ENCODE measurements around the gene GPANK1.

GPANK1 gene

GRCh38 chr6:31662124-31662723, 2.6 kb downstream of the GPANK1 start:
- no peak for DNase-seq (ENCODE audit: low read depth)

DNA sequence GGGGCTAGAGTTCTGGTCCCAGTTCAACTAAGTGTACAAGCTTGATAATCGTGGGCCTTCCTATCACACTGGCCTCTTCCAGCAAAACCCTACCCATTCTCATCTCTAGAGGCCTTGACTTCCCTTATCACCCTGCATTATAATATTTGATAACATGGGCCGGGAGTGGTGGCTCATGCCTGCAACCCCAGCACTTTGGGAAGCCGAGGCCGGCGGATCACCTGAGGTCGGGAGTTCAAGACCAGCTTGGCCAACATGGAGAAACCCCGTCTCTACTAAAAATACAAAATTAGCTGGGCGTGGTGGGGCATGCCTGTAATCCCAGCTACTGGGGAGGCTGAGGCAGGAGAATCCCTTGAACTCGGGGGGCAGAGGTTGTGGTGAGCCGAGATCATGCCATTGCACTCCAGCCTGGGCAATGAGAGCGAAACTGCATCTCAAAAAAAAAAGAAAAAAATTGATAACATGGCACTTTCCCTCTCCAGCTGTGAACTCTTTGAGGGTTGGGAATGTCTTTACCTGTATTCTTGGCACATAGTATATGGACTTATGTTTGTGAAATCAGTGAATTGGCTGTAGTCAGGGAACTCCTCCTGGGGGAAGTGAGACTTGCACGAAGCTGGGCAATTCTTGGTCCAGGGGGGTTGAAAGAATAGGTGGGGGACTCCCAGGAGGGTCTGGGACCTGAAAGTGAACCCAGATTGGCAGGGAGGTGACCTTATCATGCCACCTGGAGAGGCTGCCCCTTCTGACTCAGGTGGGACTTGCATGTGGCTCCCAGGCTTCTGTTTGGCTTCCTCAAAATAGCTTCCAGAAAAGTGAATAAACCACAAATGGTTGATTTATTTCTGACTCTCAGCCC, 3.3 kb downstream of the GPANK1 start:
- no peak for DNase-seq (ENCODE audit: low read depth)

GRCh38 chr6:31660381-31661261, 4.2 kb downstream of the GPANK1 start, which contains the start of gene C6orf47:
C6orf47 (minus strand) TSS chr6:31660778; CDS start chr6:31659947, 831 bp downstream.
- peak; percentile 71 for DNase-seq (ENCODE audit: low read depth)

DNA sequence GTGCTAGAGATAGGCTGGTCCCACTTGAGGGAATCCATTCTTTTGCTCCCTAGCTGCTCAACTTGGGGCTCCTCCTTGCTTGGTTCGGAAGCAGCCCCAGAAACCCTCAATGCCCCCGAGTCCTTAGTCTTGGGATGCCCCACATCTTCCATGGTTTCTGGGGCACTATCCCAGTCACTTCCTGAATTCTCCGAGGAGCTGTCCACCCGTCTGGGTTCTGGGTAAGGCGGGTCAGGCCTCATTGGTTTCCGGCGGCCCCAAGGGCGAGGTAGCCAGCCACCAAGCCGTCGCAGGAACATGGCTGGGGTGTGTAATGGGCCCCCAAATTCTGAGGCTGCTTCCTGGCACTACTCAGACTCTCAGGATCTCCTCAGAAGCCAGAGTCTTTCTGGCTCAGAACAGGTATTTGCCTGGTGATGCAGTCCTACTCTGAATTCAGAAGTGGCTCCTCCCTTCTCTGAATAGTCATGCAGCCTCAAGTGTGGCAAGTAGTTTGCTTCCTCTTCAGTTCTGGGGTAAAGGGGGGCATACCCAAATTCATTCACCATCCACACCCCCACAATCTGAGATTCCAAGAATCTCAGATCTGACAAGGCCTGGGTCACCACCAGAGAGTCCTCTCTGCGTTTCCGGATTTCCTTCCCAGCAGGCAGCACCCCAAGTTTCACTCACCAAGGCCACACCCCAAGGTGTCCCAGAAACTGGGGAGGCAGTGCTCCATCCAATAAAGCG, 5.0 kb downstream of the GPANK1 start:
- no peak for DNase-seq (ENCODE audit: low read depth)

- no peak for DNase-seq (ENCODE audit: low read depth)
Observed at GRCh38 chr6:31658983-31659648, 5.7 kb downstream of the GPANK1 start.

DNA sequence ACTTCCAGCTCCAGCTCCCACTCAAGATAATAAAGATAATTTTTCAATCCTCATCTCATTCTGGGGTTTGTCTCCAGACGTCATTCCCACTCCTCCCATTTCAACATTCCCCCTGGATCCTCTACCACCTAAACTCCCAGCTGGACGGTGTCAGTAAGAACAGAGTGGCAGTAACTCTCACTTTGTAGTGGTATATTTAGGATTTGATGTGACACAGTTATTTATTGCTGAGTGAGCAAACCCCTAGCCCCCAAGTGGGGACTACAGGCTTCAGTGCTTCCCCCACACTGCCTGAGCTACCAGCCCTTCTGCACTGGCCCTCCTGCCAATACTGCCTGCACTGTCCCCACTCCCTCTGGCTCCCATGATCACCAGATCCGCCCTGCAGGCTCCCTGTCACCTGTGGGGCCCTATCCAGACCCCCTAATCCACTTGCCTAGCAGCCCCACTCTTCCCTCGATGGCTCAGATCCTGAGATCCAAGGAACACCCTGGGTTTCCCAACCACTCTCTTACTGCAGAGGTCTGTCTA, 6.6 kb downstream of the GPANK1 start:
- DNase-seq (ENCODE audit: low read depth), result no peak

- DNase-seq (ENCODE audit: low read depth), result no peak
Observed at GRCh38 chr6:31657406-31658157, 7.2 kb downstream of the GPANK1 start.

GRCh38 chr6:31655349-31656237, 9.2 kb downstream of the GPANK1 start, which contains the start of gene APOM:
APOM (plus strand) TSS chr6:31655894; CDS start chr6:31655967, 73 bp downstream.
- no peak for DNase-seq (ENCODE audit: low read depth)

- no peak for DNase-seq (ENCODE audit: low read depth)
Observed at GRCh38 chr6:31654574-31655348, 10.0 kb downstream of the GPANK1 start.

DNA sequence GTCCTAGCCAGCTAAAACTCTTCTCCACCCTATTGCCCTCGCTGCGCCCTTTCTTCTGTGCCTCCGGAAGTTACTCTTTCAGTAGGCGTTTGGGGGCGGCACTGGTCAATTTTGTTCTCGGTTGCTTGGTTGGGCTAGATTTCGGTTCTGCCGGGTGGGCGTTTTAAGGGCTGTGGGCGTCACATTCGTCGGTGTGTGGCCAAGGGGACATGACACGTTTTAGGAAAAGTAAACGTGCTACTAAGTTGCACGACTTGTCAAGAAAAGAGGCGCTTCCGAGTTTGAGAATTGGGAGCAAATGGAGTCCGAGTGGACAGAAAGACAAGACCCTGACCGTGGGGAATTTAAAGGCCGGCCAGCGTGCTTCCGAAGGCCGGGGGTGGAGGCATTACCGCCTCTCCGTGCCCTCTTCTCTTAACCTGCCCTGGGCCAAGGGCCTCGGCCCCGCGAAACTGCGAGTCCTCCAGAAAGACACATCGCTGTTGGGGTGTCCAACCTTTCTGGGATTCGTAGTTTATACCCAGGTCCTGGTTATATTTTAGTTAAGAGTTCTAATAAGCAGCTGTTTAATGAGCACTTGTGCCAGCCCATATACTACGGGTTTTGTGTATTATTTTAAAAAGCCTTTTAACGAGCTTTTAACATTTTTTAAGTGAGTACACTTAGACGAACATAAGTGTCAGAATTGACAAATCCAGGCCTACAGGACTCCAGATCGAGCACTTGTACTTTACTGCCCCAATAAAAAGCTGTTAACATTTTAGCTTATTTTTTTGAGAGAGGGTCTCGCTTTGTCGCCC, 11.7 kb downstream of the GPANK1 start:
- peak; percentile 76 for DNase-seq (ENCODE audit: low read depth)

- DNase-seq (ENCODE audit: low read depth), result no peak
Observed at GRCh38 chr6:31651602-31652191, 13.1 kb downstream of the GPANK1 start.

GRCh38 chr6:31645325-31645724, 19.5 kb downstream of the GPANK1 start:
- DNase-seq (ENCODE audit: low read depth), result no peak

- DNase-seq (ENCODE audit: low read depth), result no peak
Observed at GRCh38 chr6:31643818-31644454, 20.9 kb downstream of the GPANK1 start.

DNA sequence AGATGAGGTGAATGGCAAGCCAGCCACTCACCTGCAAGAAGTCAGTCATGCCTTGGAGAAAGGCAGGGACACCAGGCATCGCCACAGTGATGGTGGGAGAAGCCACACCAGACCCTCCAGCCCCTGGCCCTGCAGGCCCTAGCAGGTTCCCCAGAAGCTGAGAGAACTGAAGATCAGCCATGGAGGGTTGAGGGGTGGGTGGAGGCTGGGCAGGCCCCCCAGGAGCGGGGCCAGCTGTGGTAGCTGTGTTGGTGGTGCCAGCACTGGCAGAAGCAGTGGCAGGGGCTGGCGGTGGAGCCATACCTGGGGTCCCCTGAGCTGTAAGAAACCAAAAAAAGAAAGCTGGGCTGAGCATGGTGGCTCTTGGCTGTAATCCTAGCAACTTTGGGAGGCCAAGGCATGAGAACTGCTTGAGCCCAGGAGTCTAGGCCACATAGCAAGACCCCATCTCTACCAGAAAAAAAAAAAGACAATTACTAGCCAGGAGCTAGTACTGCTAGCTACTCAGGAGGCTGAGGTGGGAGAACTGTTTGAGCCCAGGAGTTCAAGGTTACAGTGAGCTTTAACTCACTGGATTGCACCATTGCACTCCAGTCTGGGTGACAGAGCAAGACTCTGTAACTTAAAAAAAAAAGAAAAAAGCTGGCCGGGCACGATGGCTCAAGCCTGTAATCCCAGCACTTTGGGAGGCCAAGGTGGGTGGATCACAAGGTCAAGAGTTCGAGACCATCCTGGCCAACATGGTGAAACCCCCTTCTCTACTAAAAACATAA, 21.8 kb downstream of the GPANK1 start:
- DNase-seq (ENCODE audit: low read depth), result no peak

GRCh38 chr6:31641370-31641769, 23.4 kb downstream of the GPANK1 start:
- DNase-seq (ENCODE audit: low read depth), result no peak

- DNase-seq (ENCODE audit: low read depth), result no peak
Observed at GRCh38 chr6:31640612-31641011, 24.2 kb downstream of the GPANK1 start.

Measured in stimulated activated CD8-positive, alpha-beta memory T cell treated with anti-CD3 and anti-CD28 coated beads, Interleukin-12 subunit alpha, Interleukin-12 subunit beta, amount 100 ng/mL, for 4 hours (primary cell).